Measurements from ENCODE around the gene COL9A1.

The COL9A1 gene

DNA sequence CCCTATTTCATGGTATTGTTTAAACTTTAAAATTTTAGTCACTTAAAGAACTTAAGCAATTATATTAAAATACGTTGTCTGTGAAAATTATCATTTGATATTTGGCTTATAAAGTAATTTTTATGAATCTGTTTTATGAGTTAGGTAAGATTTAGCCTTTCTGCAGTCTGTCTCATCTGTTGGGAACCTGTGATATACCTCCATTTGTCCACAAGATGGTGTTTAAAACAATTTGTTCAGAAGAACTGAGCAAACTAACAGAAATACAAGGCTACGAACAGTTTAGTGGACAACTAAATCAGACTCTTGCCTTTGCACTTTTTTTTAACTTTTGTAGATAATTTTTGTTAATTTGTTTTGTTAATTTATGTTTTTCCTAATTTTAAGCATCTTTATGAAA is 92.4 kb downstream of the COL9A1 start:
- DNase-seq (ENCODE audit: low read depth) = peak; percentile 2
- no peak overlapping the region for H3K4me3 ChIP-seq (ENCODE audit: control insufficient read depth, low read depth, low read length)
- TF ChIP-seq, protein P1, sequence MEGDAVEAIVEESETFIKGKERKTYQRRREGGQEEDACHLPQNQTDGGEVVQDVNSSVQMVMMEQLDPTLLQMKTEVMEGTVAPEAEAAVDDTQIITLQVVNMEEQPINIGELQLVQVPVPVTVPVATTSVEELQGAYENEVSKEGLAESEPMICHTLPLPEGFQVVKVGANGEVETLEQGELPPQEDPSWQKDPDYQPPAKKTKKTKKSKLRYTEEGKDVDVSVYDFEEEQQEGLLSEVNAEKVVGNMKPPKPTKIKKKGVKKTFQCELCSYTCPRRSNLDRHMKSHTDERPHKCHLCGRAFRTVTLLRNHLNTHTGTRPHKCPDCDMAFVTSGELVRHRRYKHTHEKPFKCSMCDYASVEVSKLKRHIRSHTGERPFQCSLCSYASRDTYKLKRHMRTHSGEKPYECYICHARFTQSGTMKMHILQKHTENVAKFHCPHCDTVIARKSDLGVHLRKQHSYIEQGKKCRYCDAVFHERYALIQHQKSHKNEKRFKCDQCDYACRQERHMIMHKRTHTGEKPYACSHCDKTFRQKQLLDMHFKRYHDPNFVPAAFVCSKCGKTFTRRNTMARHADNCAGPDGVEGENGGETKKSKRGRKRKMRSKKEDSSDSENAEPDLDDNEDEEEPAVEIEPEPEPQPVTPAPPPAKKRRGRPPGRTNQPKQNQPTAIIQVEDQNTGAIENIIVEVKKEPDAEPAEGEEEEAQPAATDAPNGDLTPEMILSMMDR (conservative IDR thresholded peaks at IDR 0.05; ENCODE audit: control insufficient read depth, insufficient read depth, low read depth, low read length) = peak; percentile 25

DNA sequence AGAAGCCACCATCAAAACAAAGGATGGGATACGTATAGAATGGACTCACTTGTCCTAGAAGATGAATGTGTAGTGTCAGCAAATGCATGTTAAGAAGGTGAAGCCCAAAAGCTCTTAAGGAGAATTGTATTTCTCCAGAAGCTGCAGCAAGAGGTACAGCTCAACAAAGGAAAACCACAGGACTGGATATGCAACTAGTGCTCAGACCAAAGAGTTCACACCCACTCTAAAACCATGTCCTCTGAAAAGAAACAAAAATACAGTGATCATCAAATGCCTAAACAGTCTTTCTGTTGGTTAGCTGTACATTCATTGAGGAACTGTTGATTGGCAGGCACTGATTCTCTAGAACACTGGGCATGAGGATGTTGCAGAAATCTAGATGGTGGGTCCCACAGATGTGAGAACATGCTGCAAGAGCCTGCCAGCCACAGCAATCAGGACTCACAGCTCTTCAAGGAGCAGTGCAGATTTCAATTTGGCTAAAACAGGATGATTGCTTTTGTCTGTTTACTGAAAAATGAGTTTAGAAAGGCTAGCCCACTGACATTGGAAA is 94.6 kb downstream of the COL9A1 start:
- H3K4me3 ChIP-seq (ENCODE audit: control insufficient read depth, low read depth, low read length) = no peak overlapping the region
- no peak for DNase-seq (ENCODE audit: low read depth)
- TF ChIP-seq, protein P1 (conservative IDR thresholded peaks at IDR 0.05; ENCODE audit: control insufficient read depth, insufficient read depth, low read depth, low read length) = no peak

DNA sequence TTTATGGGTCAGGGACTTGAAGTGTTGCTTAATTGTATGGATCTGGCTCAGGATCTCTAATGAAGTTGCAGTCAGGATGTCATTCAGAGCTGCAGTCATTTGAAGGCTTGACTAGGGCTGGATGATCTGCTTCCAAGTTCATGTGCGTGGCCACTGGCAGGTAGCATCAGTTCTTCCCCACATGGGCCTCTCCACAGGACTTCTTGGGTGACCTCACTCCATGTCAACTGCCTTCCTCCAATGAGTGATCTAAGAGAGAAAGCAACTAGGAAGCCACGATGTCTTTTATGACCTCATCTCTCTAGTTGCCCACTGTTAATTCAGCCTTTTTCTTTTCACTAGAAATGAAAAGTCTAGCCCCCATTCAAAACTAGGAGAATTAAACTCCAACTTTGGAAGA is 104.1 kb downstream of the COL9A1 start:
- DNase-seq (ENCODE audit: low read depth) = no peak

DNA sequence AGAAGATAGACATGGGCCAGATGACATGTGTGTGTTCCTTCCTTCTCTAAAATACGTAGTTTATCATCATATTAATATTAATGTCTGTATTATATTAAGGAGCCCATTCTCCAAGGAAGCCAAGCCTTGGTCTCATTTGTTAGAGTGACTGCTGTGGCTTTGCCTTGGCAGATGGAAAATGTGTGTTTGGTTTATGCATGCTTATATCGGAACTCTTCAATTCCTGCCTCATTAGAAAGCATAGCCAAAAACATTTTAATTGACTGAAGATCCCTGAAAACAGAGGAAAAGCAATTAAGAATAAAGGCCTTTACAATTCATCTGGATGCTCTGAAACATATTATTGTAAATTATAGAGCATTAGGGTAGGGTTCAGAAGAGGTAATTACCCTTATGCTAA is 106.4 kb downstream of the COL9A1 start:
- no peak overlapping the region for H3K4me3 ChIP-seq (ENCODE audit: control insufficient read depth, low read depth, low read length)
- DNase-seq (ENCODE audit: low read depth) = no peak

More for the DNA sequence above, 104.1 kb downstream of the COL9A1 start:
- TF ChIP-seq, protein P1 (conservative IDR thresholded peaks at IDR 0.05; ENCODE audit: control insufficient read depth, insufficient read depth, low read depth, low read length) = no peak
- no peak overlapping the region for H3K4me3 ChIP-seq (ENCODE audit: control insufficient read depth, low read depth, low read length)

DNA sequence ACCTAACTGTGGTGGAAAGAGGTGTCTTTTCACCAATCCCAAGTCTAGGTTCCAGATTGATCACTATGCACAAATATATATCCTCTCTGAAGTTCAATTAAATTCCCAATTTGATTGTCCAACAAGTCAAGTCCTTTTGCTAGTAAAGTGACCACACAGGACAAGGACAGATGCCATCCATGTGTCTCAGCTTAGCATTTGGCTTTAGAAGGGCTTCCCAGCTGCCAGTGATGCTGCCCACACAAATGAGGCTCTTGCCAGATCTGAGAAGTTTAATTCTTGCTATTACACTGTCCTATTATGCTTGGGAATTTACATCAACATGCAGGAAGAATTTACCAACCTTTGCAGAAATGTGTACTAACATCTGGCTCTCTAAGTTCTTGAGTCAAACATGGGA is 108.5 kb downstream of the COL9A1 start:
- TF ChIP-seq, protein P1 (conservative IDR thresholded peaks at IDR 0.05; ENCODE audit: control insufficient read depth, insufficient read depth, low read depth, low read length) = no peak
- H3K4me3 ChIP-seq (ENCODE audit: control insufficient read depth, low read depth, low read length) = no peak overlapping the region

More for the DNA sequence above, 106.4 kb downstream of the COL9A1 start:
- TF ChIP-seq, protein P1 (conservative IDR thresholded peaks at IDR 0.05; ENCODE audit: control insufficient read depth, insufficient read depth, low read depth, low read length) = no peak

DNA sequence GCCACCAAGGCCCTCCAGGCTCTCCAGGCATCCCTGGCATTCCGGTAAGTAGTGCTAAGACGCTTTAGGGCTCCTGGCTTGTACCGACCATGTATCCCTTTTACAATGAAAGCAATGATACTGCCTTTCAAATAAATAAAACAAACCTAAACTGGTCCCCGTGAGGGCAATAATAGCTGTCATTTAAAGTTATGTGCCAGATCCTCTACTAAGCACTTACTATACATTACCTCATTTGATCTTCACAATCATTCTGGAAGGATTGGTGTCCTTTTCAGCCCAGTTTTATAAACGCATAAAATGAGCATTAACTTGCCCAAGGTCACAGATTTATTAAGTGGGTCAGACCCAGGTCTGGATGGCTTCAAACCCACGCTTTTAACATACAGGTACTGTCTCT is 114.7 kb downstream of the COL9A1 start:
- TF ChIP-seq, protein P1 (conservative IDR thresholded peaks at IDR 0.05; ENCODE audit: control insufficient read depth, insufficient read depth, low read depth, low read length) = no peak
- no peak overlapping the region for H3K4me3 ChIP-seq (ENCODE audit: control insufficient read depth, low read depth, low read length)
- DNase-seq (ENCODE audit: low read depth) = no peak

More for the DNA sequence above, 108.5 kb downstream of the COL9A1 start:
- no peak for DNase-seq (ENCODE audit: low read depth)

DNA sequence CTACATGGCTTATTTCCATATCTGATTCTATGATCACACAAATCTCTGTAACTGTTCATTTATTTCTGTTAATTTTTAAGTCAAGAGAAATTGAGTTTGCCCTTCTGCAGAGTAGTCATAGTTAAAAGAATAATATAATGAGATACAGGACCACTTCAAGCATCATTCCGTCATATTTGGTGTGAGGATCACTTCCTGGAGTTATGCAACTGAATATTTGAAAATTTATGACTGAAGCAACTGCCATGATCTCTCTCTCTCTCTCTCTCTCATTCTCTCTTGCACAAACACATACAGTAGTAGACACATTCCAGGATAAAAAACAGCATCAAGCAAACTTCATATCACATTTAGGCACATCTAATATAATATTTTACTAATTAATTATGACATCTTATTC is 116.4 kb downstream of the COL9A1 start:
- TF ChIP-seq, protein P1 (conservative IDR thresholded peaks at IDR 0.05; ENCODE audit: control insufficient read depth, insufficient read depth, low read depth, low read length) = no peak
- no peak overlapping the region for H3K4me3 ChIP-seq (ENCODE audit: control insufficient read depth, low read depth, low read length)
- no peak for DNase-seq (ENCODE audit: low read depth)
